Loucy (cell line): ENCODE results near the gene ANAPC2.

Experiments used
- CTCF ChIP-seq: fragments of 200-600 bp; sonication (generic); conservative IDR thresholded peaks from 2 replicates; pipeline ENCODE4 v1.5.1; 2014; ENCODE audit warnings: mild to moderate bottlenecking, antibody characterized with exemption, low read length
- EZH2phosphoT487 ChIP-seq: fragments of 200-600 bp; IDR thresholded peaks from 2 replicates; pipeline ENCODE4 v1.6.1; 2018; ENCODE audit warnings: antibody characterized with exemption, mild to moderate bottlenecking, moderate library complexity, borderline replicate concordance

- TF ChIP-seq CTCF, result no peak
- no peak for TF ChIP-seq EZH2phosphoT487
Observed at GRCh38 chr9:137221506-137222111, 33.2 kb upstream of the ANAPC2 start.
